GM19452 (cell line): ENCODE data around the gene CENPV.
"Not testable (repeated sequence)": the region's sequence is repeated elsewhere in the genome, so short reads cannot be mapped to it uniquely, and the experiment has no call there.

ENCODE experiments used
- ATAC-seq: cut with Tn5 transposase; IDR thresholded peaks from one replicate; pipeline ENCODE4 v1.9.1; 2021; ENCODE audit not compliant: unreplicated experiment

Gene CENPV

GRCh38 chr17:16314859-16315258 is 38.4 kb downstream of the CENPV start:
- ATAC-seq = no peak

GRCh38 chr17:16314189-16314588 is 39.1 kb downstream of the CENPV start:
- ATAC-seq = no peak

GRCh38 chr17:16313139-16314090 is 39.9 kb downstream of the CENPV start:
- no peak for ATAC-seq

- not testable (repeated sequence) for ATAC-seq
These were observed 41.2 kb downstream of the CENPV start for GRCh38 chr17:16312061-16312460.

- ATAC-seq = no peak
These were observed 47.1 kb downstream of the CENPV start for GRCh38 chr17:16306211-16306610.

- ATAC-seq = no peak
These were observed 48.4 kb downstream of the CENPV start for GRCh38 chr17:16304830-16305229.

GRCh38 chr17:16302856-16303255 is 50.4 kb downstream of the CENPV start:
- ATAC-seq = no peak

- ATAC-seq = no peak
These were observed 51.1 kb downstream of the CENPV start for GRCh38 chr17:16301963-16302855.

- ATAC-seq = no peak
These were observed 52.7 kb downstream of the CENPV start for GRCh38 chr17:16300554-16300953.

GRCh38 chr17:16298140-16298662 is 55.1 kb downstream of the CENPV start:
- no peak for ATAC-seq

GRCh38 chr17:16297367-16298139 is 55.7 kb downstream of the CENPV start:
- ATAC-seq = no peak

GRCh38 chr17:16296072-16296471 is 57.2 kb downstream of the CENPV start:
- ATAC-seq = not testable (repeated sequence)

GRCh38 chr17:16294560-16294959 is 58.7 kb downstream of the CENPV start:
- no peak for ATAC-seq

GRCh38 chr17:16293931-16294330 is 59.3 kb downstream of the CENPV start:
- ATAC-seq = no peak
